Astrocyte of the cerebellum (primary cell): ENCODE results near the gene DRP2.

Experiments
- DNase-seq: peaks from one replicate; pipeline ENCODE4 v3.0.0-alpha.2; 2011; ENCODE audit warnings: low read depth
- H3K4me3 ChIP-seq: 2 replicates; pipeline ENCODE4 v1.5.1; 2011; ENCODE audit warnings: mild to moderate bottlenecking, low read depth, low read length, moderate library complexity
- in situ Hi-C: cut with HindIII; loops from 2 replicates; pipeline ENCODE4 v1.10.0; 2017; ENCODE audit warnings: low sequenced_read_pairs
- TF ChIP-seq, protein P1 (sequence below): IDR thresholded peaks from 2 replicates; pipeline ENCODE4 v1.5.1; 2012; ENCODE audit warnings: low read length, low read depth, moderate library complexity, mild to moderate bottlenecking; ENCODE audit errors: missing control alignments

Gene DRP2

GRCh38 chrX:101237041-101237440, 17.5 kb downstream of the DRP2 start:
- no peak for DNase-seq
- H3K4me3 ChIP-seq = no peak overlapping the region
- TF ChIP-seq, protein P1, sequence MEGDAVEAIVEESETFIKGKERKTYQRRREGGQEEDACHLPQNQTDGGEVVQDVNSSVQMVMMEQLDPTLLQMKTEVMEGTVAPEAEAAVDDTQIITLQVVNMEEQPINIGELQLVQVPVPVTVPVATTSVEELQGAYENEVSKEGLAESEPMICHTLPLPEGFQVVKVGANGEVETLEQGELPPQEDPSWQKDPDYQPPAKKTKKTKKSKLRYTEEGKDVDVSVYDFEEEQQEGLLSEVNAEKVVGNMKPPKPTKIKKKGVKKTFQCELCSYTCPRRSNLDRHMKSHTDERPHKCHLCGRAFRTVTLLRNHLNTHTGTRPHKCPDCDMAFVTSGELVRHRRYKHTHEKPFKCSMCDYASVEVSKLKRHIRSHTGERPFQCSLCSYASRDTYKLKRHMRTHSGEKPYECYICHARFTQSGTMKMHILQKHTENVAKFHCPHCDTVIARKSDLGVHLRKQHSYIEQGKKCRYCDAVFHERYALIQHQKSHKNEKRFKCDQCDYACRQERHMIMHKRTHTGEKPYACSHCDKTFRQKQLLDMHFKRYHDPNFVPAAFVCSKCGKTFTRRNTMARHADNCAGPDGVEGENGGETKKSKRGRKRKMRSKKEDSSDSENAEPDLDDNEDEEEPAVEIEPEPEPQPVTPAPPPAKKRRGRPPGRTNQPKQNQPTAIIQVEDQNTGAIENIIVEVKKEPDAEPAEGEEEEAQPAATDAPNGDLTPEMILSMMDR = no peak
- in situ Hi-C loops = no loop called here

DNA sequence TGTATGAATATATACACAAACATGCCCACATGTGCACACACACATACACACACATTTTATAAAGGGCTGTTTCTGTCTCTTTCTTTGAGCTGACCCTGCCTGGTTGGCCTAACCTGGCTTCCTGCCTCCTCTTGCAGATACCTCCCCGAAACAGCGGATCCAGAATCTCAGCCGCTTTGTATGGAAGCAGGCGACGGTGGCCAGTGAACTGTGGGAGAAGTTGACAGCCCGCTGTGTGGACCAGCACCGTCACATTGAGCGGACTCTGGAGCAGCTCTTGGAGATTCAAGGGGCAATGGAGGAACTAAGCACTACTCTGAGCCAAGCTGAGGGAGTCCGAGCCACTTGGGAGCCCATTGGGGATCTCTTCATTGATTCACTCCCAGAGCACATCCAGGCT, 21.9 kb downstream of the DRP2 start:
- DNase-seq = no peak
- TF ChIP-seq, protein P1 = no peak
- in situ Hi-C loops = no loop called here

DNA sequence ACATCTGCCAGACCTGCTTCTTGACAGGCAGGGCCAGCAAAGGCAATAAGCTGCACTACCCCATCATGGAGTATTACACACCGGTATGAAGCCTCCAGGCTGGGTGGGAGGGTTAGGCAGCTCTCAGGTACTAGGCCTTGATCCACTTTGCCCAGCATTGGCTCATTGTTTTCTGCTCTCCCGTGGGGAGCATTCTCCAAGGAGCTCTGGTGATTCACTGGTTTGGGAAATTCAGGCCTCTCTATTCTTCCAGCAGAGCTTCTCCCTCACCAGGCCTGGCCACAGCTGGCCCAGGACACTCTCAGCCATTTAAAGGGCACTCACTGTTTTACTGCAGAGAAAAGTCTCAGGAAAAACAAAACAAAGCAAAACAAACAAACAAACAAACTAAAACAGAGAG, 33.0 kb downstream of the DRP2 start:
- in situ Hi-C loops = no loop called here
- no peak for DNase-seq
- TF ChIP-seq, protein P1 = no peak
- H3K4me3 ChIP-seq = no peak overlapping the region

More for the DNA sequence above, 21.9 kb downstream of the DRP2 start:
- H3K4me3 ChIP-seq = no peak overlapping the region

DNA sequence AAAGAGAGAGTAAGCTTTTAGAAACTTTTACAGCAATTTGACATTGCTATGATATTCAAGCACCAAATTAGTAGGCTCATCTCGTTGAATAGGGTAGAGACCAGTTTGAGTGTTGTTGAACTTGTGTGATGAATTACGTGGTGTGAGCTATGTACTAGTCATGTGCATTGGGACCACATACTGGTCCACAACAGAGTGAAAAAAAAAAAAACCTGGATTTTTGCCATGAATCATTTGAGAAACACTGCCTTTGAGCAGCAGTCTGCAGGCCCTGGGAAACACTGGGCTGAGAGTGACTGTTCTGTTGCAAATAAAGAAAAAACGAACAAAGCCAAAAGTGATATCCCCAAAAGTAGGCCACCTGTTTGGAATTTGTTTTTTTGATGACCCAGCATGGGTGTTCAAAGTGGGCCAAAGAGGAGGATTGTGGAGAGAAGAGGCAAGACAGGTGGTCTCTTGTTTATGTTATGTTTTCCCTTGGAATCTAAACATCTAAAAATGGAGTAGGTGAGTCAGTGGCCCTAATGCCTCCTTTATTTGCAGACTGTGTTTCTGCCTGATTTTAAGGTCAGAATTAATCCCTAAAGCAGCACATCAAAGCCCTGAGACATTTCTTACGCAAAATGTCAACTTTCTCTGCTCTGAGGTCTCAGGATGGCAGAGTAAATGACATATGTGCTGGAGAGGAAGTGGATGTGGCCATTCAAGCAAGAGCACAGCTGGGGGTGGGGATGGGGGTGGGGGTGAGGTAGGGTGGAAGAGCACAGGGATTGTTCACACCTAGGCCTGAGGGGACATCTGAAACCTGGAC, 38.1 kb downstream of the DRP2 start:
- H3K4me3 ChIP-seq = no peak overlapping the region
- TF ChIP-seq, protein P1 = no peak
- in situ Hi-C loops = no loop called here
- DNase-seq = no peak

DNA sequence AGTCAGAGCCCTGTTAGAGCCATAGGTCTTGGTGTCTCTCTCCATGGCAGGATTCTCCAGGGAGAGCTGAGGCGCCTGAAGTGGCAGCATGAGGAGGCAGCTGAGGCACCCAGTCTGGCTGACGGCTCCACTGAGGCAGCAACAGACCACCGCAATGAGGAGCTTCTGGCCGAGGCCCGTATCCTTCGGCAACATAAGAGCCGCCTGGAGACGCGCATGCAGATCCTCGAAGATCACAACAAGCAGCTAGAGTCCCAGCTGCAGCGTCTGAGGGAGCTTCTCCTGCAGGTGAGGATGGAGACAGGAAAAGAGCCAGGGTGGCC, 38.6 kb downstream of the DRP2 start:
- in situ Hi-C loops = no loop called here
- no peak for DNase-seq
- H3K4me3 ChIP-seq = no peak overlapping the region
- TF ChIP-seq, protein P1 = no peak

DNA sequence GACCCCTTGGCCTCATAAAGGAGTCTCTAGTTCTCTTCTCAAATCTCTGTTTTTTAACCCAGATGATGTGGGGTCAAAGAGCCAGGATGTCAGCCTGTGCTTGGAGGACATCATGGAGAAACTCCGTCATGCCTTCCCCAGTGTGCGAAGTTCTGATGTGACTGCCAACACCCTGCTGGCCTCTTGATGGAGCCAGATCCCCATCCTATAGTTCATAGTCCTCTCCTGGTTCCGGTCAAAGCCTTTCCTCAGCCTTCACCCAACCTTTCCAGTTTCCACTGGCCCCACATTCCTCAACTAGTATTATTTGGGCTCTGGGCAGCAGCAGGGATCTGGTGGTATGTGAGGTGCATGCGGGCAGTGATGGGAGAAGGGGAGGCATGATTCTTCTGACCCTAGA, 40.8 kb downstream of the DRP2 start:
- no peak overlapping the region for H3K4me3 ChIP-seq
- in situ Hi-C loops = no loop called here
- no peak for DNase-seq
- TF ChIP-seq, protein P1 = peak; percentile 13
